OCI-LY3 (cell line): ENCODE measurements around the gene CLEC16A.

Experiments
- CTCF ChIP-seq: fragments of 200-600, 300-600 bp; sonication (generic); IDR thresholded peaks from 2 replicates; pipeline ENCODE4 v1.5.1; 2014; ENCODE audit warnings: antibody characterized with exemption, low read length, low read depth
- EZH2phosphoT487 ChIP-seq: fragments of 200-600 bp; shearing (Covaris generic); IDR thresholded peaks from 2 replicates; pipeline ENCODE4 v1.6.1; 2018; ENCODE audit warnings: antibody characterized with exemption, mixed run types, low read depth

GRCh38 chr16:11144122-11144521 lies 199.8 kb downstream of the CLEC16A start:
- TF ChIP-seq CTCF = no peak
- no peak for TF ChIP-seq EZH2phosphoT487
